ENCODE measurements around the gene CLCN7. TPM values are rescaled to one million over a fixed set of nuclear protein-coding genes. Genes with fewer than 3 reads are reported as not detected.

CLCN7 gene
- total and polyA plus RNA-seq, 2 of the 13 experiments (the other 11 are each of a cell fraction or from before 2014, with no cell fraction given): 24.6 to 25.1 TPM

- TF ChIP-seq ZNF770 (CRISPR knock-in tag; IDR thresholded peaks at IDR 0.05) (peak; percentile 79), NFIC (IDR thresholded peaks at IDR 0.05; ENCODE audit: low read length) (no peak), ARID3A (IDR thresholded peaks at IDR 0.05; ENCODE audit: low read depth, low read length) (no peak), ZNF558 (CRISPR knock-in tag; IDR thresholded peaks at IDR 0.05; ENCODE audit: borderline replicate concordance) (no peak), ARHGAP35 (CRISPR knock-in tag; IDR thresholded peaks at IDR 0.05; ENCODE audit: borderline replicate concordance) (no peak), PRDM10 (CRISPR knock-in tag; IDR thresholded peaks at IDR 0.05; ENCODE audit: low read depth) (0 out of 2 replicates have a peak, but pooled peaks have one; percentile 5), ZNF589 (CRISPR knock-in tag; conservative IDR thresholded peaks at IDR 0.05) (no peak), ZNF782 (CRISPR knock-in tag; IDR thresholded peaks at IDR 0.05; ENCODE audit: borderline replicate concordance) (no peak)
These were observed 805 bp upstream of the CLCN7 start (continued) for GRCh38 chr16:1475552-1476114.
